Measurements from ENCODE around the gene ADAP1. TPM values are rescaled to one million over a fixed set of nuclear protein-coding genes. Genes with fewer than 3 reads are reported as not detected.
"Not testable (repeated sequence)": the region's sequence is repeated elsewhere in the genome, so short reads cannot be mapped to it uniquely, and the experiment has no call there.

Gene ADAP1
- total RNA-seq, 2 experiments from 2014 or later = 2.4 to 7.0 TPM

- no peaks in the 10 kb centered on the region for H4K20me1 ChIP-seq (ENCODE audit: insufficient read depth, low read length)
- H3K27ac ChIP-seq (ENCODE audit: low read depth, low read length, poor library complexity, severe bottlenecking) = no peak overlapping the region
- ChIA-PET CTCF (ENCODE audit: unreplicated experiment) (no interaction called here), POLR2A (no interaction called here)
- BruUV-seq (replicated peaks) = no TSS peak
- DNase-seq (ENCODE audit: low spot score) = no peak
- H3K79me2 ChIP-seq (ENCODE audit: insufficient read depth, low read depth, low read length) = no peaks in the 10 kb centered on the region
- no peak overlapping the region for H2AFZ ChIP-seq (ENCODE audit: low read length)
- peaks cover 5% of the 10 kb centered on the region for H3K4me1 ChIP-seq (ENCODE audit: insufficient read depth, low read length, poor library complexity, severe bottlenecking)
- intact Hi-C loops (cut with micrococcal nuclease; ENCODE audit: unreplicated experiment) = no loop called here
- H3K4me3 ChIP-seq (ENCODE audit: low read depth, low read length, poor library complexity, severe bottlenecking) = no peak overlapping the region
- H3K36me3 ChIP-seq (ENCODE audit: insufficient read depth, low read length) = no peaks in the 10 kb centered on the region
- H3K9me3 ChIP-seq (ENCODE audit: low read length) = peaks cover 15% of the 10 kb centered on the region
- no peak overlapping the region for H3K4me2 ChIP-seq (ENCODE audit: low read length)
- H3K9me2 ChIP-seq (ENCODE audit: insufficient read depth, low read length) = no peaks in the 10 kb centered on the region
- no peak for TF ChIP-seq EZH2phosphoT487 (IDR thresholded peaks at IDR 0.05; ENCODE audit: borderline replicate concordance, low read depth, low read length)
- no peak for TF ChIP-seq CTCF (conservative IDR thresholded peaks at IDR 0.05; ENCODE audit: low read length)
These were observed 9.7 kb downstream of the ADAP1 start for GRCh38 chr7:944744-945143.

GRCh38 chr7:943793-944192, 10.7 kb downstream of the ADAP1 start:
- H3K4me1 ChIP-seq (ENCODE audit: insufficient read depth, low read length, poor library complexity, severe bottlenecking); H3K9me2 ChIP-seq (ENCODE audit: insufficient read depth, low read length); H3K4me2 ChIP-seq (ENCODE audit: low read length); H3K27ac ChIP-seq (ENCODE audit: low read depth, low read length, poor library complexity, severe bottlenecking); H3K79me2 ChIP-seq (ENCODE audit: insufficient read depth, low read depth, low read length); intact Hi-C loops (cut with micrococcal nuclease; ENCODE audit: unreplicated experiment); DNase-seq (ENCODE audit: low spot score); H3K36me3 ChIP-seq (ENCODE audit: insufficient read depth, low read length); H4K20me1 ChIP-seq (ENCODE audit: insufficient read depth, low read length); H3K4me3 ChIP-seq (ENCODE audit: low read depth, low read length, poor library complexity, severe bottlenecking); BruUV-seq (replicated peaks); H2AFZ ChIP-seq (ENCODE audit: low read length): not testable (repeated sequence)
- H3K9me3 ChIP-seq (ENCODE audit: low read length) = peaks cover 15% of the 10 kb centered on the region
- POLR2A ChIA-PET = interaction anchor here (0.7 to 0.9 kb wide), 2 partner anchors 14 to 20 kb away, joined by 4 read pairs; no protein-coding TSS in a partner anchor
- CTCF ChIA-PET (ENCODE audit: unreplicated experiment) = interaction anchor here (0.6 kb wide), 1 partner anchor 230 kb away, joined by 4 read pairs; no protein-coding TSS in a partner anchor

GRCh38 chr7:940599-941408, 13.7 kb downstream of the ADAP1 start:
- TF ChIP-seq EZH2phosphoT487 (IDR thresholded peaks at IDR 0.05; ENCODE audit: borderline replicate concordance, low read depth, low read length) = no peak
- no peak for TF ChIP-seq CTCF (conservative IDR thresholded peaks at IDR 0.05; ENCODE audit: low read length)
- intact Hi-C loops (cut with micrococcal nuclease; ENCODE audit: unreplicated experiment) = no loop called here
- POLR2A ChIA-PET = interaction anchor here (0.8 kb wide), 1 partner anchor 18 kb away, joined by 3 read pairs; no protein-coding TSS in a partner anchor
- Histone ChIP-seq H3K79me2 (ENCODE audit: insufficient read depth, low read depth, low read length) (no peaks in the 10 kb centered on the region), H3K9me3 (ENCODE audit: low read length) (peaks cover 15% of the 10 kb centered on the region), H3K27ac (ENCODE audit: low read depth, low read length, poor library complexity, severe bottlenecking) (no peak overlapping the region), H3K4me3 (ENCODE audit: low read depth, low read length, poor library complexity, severe bottlenecking) (no peak overlapping the region), H3K36me3 (ENCODE audit: insufficient read depth, low read length) (no peaks in the 10 kb centered on the region), H3K4me1 (ENCODE audit: insufficient read depth, low read length, poor library complexity, severe bottlenecking) (no peaks in the 10 kb centered on the region), H3K4me2 (ENCODE audit: low read length) (no peak overlapping the region), H4K20me1 (ENCODE audit: insufficient read depth, low read length) (no peaks in the 10 kb centered on the region), H3K9me2 (ENCODE audit: insufficient read depth, low read length) (no peaks in the 10 kb centered on the region), H2AFZ (ENCODE audit: low read length) (no peak overlapping the region)
- no TSS peak for BruUV-seq (replicated peaks)
- CTCF ChIA-PET (ENCODE audit: unreplicated experiment) = no interaction called here
- no peak for DNase-seq (ENCODE audit: low spot score)

Data from OCI-LY7 (cell line).